ENCODE results near the gene ELMO1. TPM values are rescaled to one million over a fixed set of nuclear protein-coding genes. Genes with fewer than 3 reads are reported as not detected.

ELMO1 gene
- total RNA-seq, 1 donor from 2014 or later, result 29.4 TPM

DNA sequence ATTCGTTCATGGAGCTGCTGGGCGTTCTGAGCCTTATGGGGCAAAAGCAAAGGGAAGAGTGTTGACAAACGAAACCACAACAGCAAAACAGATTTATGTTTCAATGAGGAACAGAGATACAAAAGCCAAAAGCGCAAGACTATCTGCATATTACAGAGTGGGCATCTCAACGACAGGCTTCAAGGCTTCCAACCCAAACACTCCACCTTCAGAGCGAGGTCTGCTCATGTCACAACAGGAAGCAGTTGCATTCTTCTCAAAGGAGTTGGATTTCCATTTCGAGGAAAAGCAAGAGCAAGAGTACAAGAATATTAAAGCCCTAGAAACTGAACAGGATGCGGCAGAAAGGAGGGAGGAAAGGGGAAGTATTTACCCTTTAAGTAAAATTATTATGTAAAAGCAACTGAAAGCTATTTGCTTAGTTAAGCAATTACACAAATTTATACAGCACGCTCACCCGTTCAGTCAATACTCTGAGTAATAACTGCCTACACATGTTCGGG is 189.3 kb downstream of the ELMO1 start:
- Mint-ChIP-seq H3K4me1 (ENCODE audit: unreplicated experiment) (no peaks in the 10 kb centered on the region), H3K36me3 (no peaks in the 10 kb centered on the region), H3K27ac (no peak overlapping the region), H3K27me3 (no peaks in the 10 kb centered on the region), H3K9me3 (no peaks in the 10 kb centered on the region), H3K4me3 (no peak overlapping the region)
- TF ChIP-seq, protein P1, sequence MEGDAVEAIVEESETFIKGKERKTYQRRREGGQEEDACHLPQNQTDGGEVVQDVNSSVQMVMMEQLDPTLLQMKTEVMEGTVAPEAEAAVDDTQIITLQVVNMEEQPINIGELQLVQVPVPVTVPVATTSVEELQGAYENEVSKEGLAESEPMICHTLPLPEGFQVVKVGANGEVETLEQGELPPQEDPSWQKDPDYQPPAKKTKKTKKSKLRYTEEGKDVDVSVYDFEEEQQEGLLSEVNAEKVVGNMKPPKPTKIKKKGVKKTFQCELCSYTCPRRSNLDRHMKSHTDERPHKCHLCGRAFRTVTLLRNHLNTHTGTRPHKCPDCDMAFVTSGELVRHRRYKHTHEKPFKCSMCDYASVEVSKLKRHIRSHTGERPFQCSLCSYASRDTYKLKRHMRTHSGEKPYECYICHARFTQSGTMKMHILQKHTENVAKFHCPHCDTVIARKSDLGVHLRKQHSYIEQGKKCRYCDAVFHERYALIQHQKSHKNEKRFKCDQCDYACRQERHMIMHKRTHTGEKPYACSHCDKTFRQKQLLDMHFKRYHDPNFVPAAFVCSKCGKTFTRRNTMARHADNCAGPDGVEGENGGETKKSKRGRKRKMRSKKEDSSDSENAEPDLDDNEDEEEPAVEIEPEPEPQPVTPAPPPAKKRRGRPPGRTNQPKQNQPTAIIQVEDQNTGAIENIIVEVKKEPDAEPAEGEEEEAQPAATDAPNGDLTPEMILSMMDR (conservative IDR thresholded peaks at IDR 0.05), result no peak
- no peak for DNase-seq (ENCODE audit: extremely low spot score, unreplicated experiment)

GRCh38 chr7:37256631-37257030 is 192.0 kb downstream of the ELMO1 start:
- H3K27ac Mint-ChIP-seq, result no peak overlapping the region
- H3K27me3 Mint-ChIP-seq, result no peaks in the 10 kb centered on the region
- no peaks in the 10 kb centered on the region for H3K36me3 Mint-ChIP-seq
- no peak for DNase-seq (ENCODE audit: extremely low spot score, unreplicated experiment)
- TF ChIP-seq, protein P1 (conservative IDR thresholded peaks at IDR 0.05), result no peak
- no peaks in the 10 kb centered on the region for H3K9me3 Mint-ChIP-seq
- H3K4me3 Mint-ChIP-seq, result no peak overlapping the region
- H3K4me1 Mint-ChIP-seq (ENCODE audit: unreplicated experiment), result no peaks in the 10 kb centered on the region

DNA sequence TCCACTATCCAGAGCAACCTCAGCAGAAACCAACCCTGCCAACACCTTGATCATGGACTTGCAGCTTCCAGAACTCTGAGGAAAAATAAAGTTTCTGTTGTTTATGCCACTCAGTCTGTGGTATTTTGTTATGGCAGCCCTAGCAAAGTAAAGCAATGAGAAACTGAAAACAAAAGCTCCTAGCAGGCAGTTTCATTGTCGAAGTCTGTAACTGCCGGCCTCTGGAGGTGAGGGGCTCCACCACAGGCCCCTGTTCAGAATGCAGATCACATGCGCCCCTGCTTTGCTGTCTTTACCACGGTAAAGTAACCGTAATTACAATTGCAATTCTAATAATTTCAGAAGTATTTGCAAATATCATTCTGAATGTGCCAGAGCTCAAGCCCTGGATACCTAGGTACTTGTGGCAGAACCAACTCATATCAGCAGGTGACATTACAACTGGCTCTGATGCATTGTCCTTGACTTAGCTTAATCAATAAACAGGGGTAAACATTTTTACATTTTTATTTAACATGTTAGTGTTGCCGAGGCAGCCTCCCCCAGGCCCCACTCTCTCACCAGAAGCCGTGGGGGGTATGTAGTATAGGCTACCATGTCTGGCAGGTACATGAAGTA is 193.2 kb downstream of the ELMO1 start:
- Mint-ChIP-seq H3K27me3 (no peaks in the 10 kb centered on the region), H3K4me3 (no peak overlapping the region), H3K36me3 (no peaks in the 10 kb centered on the region), H3K27ac (no peak overlapping the region), H3K9me3 (no peaks in the 10 kb centered on the region), H3K4me1 (ENCODE audit: unreplicated experiment) (no peaks in the 10 kb centered on the region)
- TF ChIP-seq, protein P1 (conservative IDR thresholded peaks at IDR 0.05), result no peak
- no peak for DNase-seq (ENCODE audit: extremely low spot score, unreplicated experiment)

DNA sequence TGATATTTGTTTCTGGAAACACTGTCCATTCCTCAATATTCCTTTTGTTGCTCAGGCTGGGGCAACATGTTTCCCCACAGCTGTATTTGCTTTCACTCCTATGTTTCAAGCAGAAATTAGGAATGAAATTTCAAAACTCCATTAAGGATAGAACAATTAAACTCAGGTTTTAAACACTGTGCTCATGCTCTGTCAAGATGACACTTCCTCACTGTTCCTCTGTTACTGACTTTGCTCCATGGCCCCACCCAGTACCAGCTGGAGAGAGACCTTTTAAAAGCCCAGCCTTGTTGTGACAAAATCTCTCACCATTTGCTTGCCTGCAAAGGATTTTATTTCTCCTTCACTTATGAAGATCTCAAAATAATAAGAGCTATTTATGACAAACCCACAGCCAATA is 197.4 kb downstream of the ELMO1 start:
- Mint-ChIP-seq H3K9me3 (no peaks in the 10 kb centered on the region), H3K27ac (no peak overlapping the region), H3K4me1 (ENCODE audit: unreplicated experiment) (peaks cover 12% of the 10 kb centered on the region), H3K4me3 (no peak overlapping the region), H3K36me3 (no peaks in the 10 kb centered on the region), H3K27me3 (no peaks in the 10 kb centered on the region)
- DNase-seq (ENCODE audit: extremely low spot score, unreplicated experiment), result no peak
- TF ChIP-seq, protein P1 (conservative IDR thresholded peaks at IDR 0.05), result no peak

GRCh38 chr7:37249240-37249639 is 199.4 kb downstream of the ELMO1 start:
- Mint-ChIP-seq H3K27me3 (no peaks in the 10 kb centered on the region), H3K9me3 (no peaks in the 10 kb centered on the region), H3K4me3 (no peak overlapping the region), H3K4me1 (ENCODE audit: unreplicated experiment) (peaks cover 12% of the 10 kb centered on the region), H3K36me3 (no peaks in the 10 kb centered on the region), H3K27ac (no peak overlapping the region)
- TF ChIP-seq, protein P1 (conservative IDR thresholded peaks at IDR 0.05), result no peak
- DNase-seq (ENCODE audit: extremely low spot score, unreplicated experiment), result no peak

All from type B pancreatic cell (in vitro differentiated cells).